ENCODE data around the gene ERF.

The ERF gene

DNA sequence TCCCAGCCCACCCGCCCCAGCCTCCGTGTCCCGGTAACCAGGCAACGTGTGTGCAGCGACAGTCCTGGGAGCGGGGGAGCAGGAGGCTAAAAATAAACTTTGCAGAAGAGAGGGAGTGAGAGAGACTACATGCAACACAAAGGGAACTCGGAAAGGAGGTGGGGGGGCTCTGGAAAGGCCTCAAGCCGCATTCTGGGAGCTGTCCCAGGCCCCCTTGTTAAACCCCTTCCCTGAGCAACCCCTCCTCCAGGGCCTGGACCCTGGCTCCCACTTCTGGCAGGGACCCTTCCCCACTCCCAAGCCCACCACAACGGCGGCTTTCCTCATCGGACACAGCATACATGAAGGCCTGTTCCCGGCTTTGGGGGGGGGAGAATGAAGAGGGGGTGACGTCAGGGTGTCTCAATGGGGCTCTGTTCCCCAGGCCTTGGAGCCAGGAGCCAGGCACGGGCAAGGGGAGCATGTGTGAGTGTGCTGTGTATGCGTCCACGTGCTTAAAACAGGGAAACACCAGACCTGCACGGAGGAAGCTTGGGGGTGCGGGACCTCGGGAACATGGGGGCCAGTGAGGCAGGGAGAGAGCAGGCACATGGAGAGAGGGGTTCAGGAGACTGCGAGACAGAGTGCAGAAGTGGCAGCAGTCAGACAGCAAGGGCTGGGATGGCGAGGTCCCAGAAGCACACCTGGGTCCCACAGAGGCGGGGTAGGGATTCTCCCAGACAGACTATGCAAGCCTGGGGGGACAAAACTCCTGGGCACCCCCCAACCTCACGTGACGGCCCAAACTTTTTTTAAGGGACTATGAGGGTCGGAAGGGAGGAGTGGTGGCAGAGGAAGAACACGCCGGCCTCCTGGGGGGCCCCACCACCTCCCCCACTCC is 2.3 kb downstream of the ERF start:
- DNase-seq, result peak; percentile 36

DNA sequence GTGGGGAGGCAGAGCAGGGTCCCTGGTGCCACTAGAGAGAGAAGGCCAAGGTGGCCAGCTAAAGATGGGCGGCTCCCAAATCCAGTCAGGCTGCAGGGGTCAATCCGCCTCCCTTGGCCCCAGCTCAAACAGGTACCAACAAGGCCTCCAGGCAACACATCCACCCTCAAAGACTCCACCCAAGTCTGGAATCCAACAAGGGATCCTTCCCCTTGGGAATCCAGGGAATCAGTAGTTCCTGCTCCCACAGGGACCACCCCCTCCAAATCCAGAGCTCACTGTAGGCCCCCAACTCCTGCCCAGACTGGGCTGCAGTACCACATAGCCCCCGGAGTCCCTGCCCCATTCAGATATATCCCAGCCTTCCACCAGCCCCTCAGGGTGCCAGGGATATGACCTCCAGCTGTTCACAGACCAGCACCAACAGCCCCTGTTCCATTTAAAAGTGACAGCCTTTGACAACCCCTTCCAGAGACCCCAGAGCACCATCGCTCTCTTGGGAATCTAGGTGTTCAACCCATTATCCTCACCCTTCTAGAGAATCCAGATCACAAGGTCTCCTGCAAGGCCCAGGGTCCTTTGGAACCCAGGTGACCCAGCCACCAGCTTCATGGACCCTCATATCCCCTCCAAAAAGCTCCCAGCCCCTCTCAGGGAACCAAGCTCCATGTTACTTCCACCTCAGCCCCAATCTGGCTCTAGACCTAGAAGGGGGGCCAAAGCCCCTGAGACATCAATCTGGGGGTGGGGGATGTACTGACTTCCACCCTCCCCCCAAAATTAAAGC is 3.2 kb downstream of the ERF start:
- DNase-seq, result no peak

- peak; percentile 41 for DNase-seq
Measured at GRCh38 chr19:42250666-42251531, 4.0 kb downstream of the ERF start.

DNA sequence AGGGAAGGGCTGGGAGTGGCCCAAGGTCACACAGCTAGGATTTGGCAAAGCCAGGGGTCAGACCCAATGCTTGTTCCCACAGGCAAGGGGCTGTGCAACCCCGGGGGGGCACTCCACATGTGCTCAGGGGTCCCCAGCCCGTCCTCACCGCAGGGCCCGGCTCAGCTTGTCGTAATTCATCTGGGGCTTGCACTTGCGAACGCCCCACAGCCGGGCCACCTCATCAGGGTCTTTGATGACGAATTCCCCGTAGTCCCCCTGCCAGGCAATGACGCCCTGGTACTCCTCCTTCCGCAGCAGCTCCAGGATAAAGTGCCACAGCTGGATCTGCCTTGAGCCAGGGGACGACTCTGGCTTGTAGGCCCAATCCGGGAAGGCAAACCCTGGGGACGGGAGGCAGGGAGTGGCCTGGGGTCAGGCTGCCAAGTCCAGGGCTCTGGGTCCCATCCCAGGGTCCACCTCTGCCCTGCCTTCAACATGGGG is 4.7 kb downstream of the ERF start:
- DNase-seq, result no peak

GRCh38 chr19:42249769-42250168 is 5.2 kb downstream of the ERF start:
- DNase-seq, result no peak

DNA sequence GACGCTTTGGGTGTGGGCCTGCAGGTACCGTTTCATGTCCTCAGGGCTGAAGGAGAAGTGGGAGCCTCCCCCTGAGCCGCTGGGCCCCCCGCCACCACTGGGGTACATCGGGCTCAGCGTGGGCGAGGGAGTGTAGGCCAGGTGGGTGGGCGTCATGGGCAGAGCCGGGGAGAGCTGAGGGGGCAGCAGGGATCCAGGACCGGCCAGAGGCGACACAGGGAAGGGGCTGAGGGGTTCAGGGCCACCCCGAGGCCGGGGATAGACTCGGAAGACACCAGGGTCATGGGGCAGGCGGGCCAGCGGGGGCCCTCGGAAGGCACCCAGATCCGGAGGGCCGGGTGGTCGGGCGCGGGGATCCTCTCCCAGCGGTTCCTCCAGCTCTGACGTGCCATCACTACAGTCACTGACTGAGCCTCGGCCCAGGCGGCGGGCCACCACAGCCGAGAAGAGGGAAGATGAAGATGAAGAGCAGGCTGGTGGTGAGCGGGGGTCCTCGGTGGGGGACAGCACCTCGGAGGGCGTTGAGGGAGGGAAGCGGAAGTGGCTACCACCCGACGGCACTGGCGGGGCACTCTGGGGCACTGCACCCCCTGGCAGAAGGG is 5.7 kb downstream of the ERF start:
- DNase-seq, result no peak

- DNase-seq, result no peak
Measured at GRCh38 chr19:42248270-42249148, 6.4 kb downstream of the ERF start.

- no peak for DNase-seq
Measured at GRCh38 chr19:42247640-42248199, 7.2 kb downstream of the ERF start.

DNA sequence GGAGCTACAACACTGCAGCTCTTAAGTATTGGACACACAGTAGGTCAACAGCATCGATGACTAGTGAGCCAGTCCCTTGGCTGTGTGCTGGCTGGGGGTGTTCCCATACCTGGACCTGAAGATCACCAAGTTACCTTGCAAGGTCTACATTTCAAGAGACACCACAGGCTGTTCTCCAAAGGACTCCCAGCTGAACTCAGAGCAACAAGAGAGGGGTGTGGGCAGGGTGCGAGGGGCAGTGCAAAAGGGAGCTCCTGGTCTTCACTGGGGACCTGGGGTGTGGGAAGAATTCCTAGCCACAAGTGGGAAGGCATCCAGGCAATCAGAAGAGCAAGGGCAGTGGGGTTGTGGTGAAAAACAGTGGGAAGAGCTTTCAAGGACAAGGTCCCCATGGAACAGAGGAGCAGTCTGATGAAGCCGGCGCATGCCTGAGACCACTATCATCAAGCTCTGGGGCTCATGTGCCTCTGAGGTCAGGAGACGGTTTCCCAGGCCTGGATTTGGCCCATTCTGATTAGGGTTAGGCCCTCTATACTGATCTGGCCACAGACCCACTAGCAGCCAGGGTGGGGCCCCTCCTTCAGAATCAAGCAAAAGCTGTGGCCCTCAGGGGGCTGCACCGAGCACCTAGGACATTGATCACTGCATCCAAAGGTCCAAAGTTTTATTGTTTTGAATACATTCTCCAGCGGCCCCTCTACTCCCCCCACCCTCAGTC is 7.8 kb downstream of the ERF start:
- no peak for DNase-seq

DNA sequence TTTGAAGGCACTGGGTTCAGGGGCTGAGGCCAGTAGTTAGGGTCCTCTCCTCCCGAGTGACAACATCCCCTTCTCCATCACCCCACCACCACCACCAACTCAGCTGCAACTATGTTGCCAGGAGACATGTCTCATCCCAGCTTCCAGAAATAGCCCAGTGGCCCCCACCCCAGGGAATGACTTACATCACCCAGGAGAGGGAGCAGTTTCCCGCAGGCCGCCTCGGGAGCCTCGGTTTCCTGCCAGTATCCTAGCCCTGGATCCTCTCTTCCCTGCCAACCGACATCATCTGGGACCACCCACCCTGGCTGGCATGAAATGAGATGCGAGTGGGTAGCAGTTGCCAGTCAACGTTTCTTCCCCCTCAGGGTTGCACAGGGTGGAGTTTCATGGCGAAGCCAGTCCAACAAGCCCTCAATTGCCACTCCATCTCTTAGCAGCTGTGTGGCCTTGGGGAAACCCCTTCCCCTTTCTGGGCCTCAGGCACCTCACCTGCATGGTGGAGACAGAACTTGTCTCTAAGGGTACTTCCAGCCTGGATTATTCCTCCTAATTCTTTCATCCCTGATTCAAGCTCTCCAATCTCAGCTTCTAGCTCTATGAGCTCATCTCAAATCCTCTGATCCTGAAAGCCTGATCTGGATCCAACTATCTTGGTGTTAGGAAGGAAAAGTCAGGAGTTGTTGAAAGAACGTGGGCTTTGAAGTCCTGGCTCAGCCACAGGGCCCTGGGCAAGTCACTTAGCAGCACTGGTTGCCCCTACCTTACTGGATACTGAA is 8.6 kb downstream of the ERF start:
- no peak for DNase-seq

DNA sequence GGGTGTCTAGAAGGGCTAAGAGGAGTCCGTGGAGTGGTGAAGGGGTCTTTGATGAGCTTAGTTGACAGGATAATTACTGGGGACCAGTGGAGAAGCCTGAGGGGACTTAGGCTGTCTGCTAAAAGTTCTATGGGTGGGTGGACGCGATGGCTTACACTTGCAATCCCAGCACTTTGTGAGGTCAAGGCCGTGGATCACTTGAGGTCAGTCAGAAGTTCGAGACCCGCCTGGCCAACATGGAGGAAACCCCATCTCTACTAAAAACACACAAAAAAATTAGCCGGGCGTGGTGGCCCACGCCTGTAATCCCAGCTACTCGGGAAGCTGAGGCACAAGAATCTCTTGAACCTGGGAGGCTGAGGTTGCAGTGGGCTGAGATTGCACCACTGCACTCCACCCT is 9.7 kb downstream of the ERF start:
- no peak for DNase-seq

DNA sequence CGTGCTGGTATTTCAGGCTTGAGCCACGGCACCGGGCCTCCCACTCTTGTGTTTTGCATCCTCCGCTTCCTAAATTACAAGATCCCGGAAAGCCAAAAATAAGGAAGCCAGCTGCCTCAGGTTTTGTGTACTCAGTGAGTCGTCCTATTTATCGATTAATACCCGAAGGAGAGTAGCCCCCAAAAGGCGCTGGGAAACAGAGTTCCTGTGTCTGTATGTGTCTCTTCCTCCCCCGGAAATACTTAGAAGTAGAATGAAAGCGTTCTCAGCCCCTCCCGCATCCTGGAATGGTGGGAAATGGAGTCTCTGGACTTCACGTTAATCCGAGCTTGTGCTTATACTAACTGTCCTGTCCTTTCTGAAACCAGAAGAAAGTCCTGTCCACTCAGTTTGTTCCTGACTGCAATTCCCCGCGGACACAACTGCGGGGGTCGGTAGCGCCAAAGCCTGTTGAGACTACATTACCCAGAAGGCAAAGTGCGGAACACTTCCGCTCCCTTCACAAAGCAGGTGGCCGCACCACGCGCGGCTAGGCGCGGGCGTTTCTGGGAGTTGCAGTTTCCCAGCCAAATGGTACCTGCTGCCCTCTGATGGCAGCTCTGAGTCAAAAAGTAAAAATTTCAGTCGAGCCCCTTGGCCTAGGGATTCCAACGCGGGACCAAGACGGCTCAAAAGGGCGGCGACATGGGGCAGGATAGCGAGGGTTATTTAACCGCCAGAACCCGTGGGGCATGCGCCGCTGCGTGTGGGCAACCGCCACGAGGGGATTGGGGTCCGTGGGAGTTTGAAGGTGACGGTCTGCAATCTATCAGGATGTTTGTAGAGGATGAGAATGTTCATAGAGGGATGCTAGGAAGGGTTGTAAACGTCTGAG is 10.3 kb downstream of the ERF start:
- peak; percentile 96 for DNase-seq

- DNase-seq, result peak; percentile 99
Measured at GRCh38 chr19:42242512-42243409, 12.2 kb downstream of the ERF start, which contains the start of gene GSK3A. Gene GSK3A (minus strand): TSS chr19:42242602. CDS start chr19:42242465, 137 bp downstream.

DNA sequence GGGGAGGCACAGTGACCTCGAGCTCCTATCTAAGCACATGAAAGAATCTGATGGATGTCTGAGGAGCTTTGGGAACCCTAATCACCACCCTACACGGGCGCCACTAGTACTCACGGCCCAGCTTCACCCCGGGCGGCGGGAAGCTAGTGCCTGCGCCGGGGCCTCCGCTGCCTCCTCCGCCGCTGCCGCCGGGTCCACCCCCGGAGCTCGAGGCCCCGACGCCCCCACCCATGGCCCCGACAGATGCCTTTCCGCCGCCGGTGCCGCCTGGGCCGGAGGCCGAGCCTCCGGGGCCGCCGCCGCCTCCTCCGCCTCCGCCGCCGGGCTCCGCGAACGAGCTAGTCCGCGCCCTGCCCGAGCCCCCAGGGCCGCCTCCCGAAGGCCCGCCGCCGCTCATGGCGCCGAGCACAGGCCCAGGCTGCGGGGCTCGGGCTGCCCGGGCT is 12.8 kb downstream of the ERF start:
- DNase-seq, result peak; percentile 28

DNA sequence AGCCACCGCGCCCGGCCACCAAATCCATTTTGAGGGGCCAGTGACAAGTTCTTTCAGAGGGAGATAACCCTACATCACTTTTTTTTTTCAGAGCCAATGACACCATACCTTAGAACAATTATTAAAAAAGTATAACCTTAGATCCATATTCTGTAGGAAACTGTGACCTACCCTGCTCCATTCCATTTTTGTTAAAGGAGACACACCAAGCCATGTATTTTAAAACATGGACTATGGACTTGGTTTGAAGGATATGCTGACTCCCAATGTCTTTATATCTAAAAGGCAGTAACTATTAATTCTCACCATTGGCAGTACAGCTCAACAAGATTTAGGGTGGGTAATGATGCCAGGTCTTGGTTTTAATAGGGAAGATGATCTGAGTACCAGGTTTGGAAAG is 13.6 kb downstream of the ERF start:
- no peak for DNase-seq

DNA sequence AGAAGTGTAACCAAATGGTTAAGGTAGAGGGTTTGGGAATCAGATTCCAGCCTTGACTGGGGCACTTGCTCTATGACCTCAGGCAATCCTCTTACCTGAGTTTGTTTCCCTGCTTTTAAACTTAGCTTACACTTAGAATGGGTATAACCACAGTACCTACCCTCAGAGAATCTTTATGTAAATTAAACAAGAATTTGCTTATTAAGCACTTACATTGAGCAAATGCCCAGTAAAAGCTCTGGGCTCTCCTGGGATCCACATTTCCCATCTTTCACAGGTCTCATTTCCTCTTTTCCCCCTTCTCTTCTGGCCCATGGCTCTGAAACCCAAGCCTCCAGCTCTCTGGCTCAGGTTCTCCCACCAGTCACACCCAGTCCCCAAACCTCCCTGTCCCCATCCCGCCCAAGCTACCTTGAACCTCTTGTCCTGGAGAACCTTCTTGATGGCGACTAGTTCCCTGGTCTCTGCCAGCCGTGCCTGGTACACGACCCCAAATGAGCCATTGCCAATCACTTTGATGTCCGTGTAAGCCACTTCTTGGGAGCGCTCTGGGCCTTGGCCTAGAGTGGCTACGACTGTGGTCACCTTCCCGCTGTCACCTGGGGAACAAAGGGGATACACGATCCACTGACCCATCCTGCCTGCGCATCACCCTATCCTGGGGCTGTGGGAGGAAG is 15.2 kb downstream of the ERF start:
- DNase-seq, result no peak

DNA sequence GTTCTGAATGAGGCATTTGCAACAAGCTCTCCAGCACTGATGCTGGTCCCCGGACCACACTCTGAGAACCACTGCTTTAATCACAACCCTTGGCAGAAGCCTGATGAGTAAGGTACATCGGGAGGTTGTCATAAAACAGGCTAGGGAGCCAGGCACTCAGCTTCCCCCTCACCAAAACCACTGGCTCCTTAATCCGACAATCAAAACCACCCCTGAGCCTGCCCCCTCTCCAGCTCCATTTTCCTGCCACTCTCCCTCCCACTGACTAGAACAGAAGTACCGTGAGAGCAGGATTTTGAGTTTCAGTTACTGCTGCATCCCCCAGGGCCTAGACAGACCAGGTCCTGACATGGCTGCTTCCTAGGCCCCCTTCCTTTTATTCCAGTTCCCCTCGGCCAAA is 19.7 kb downstream of the ERF start:
- no peak for DNase-seq

All from suppressor macrophage treated with lipopolysaccharide for 4 hours (primary cell).